SK-N-SH treated with all-trans-retinoic acid at 6 μM for 48 hours (cell line): ENCODE measurements around the gene PAM16.
A peak's percentile ranks its signal among the peaks of the same experiment; 100 is the strongest.

ENCODE experiments used
- ATAC-seq: fragments of 200-7000 bp; cut with Tn5 transposase; 3 replicates; pipeline ENCODE4 v1.9.1; 2020; ENCODE audit warnings: mild to moderate bottlenecking, moderate library complexity
- BACH2 ChIP-seq: fragments of 250-450 bp; sonication (Bioruptor Pico); IDR thresholded peaks from 2 replicates; pipeline ENCODE4 v1.9.0; 2021; ENCODE audit warnings: mild to moderate bottlenecking, borderline replicate concordance
- CREB5 ChIP-seq: fragments of 250-450 bp; sonication (Bioruptor Pico); IDR thresholded peaks from 2 replicates; pipeline ENCODE4 v1.5.1; 2020; ENCODE audit warnings: low read depth, mild to moderate bottlenecking, moderate library complexity
- CSDC2 ChIP-seq: fragments of 250-450 bp; sonication (Bioruptor Pico); IDR thresholded peaks from 2 replicates; pipeline ENCODE4 v1.5.0; 2020; ENCODE audit warnings: mild to moderate bottlenecking, moderate library complexity
- CSRNP3 ChIP-seq: fragments of 250-450 bp; sonication (Bioruptor Pico); IDR thresholded peaks from 2 replicates; pipeline ENCODE4 v1.5.1; 2021; ENCODE audit warnings: mild to moderate bottlenecking, moderate library complexity
- ESRRG ChIP-seq: fragments of 250-450 bp; sonication (Bioruptor Pico); IDR thresholded peaks from 2 replicates; pipeline ENCODE4 v1.6.1; 2021; ENCODE audit warnings: mild to moderate bottlenecking
- GLIS3 ChIP-seq: fragments of 250-450 bp; sonication (Bioruptor Pico); IDR thresholded peaks from 2 replicates; pipeline ENCODE4 v1.5.0; 2020; ENCODE audit warnings: mild to moderate bottlenecking, moderate library complexity
- ISL1 ChIP-seq: fragments of 250-450 bp; sonication (Bioruptor Pico); IDR thresholded peaks from 2 replicates; pipeline ENCODE4 v2.1.2; 2022; ENCODE audit warnings: mild to moderate bottlenecking, moderate library complexity
- POU6F1 ChIP-seq: fragments of 250-450 bp; sonication (Bioruptor Pico); IDR thresholded peaks from 2 replicates; pipeline ENCODE4 v1.8.0; 2021; ENCODE audit warnings: low read depth, mild to moderate bottlenecking, moderate library complexity, borderline replicate concordance
- PPARA ChIP-seq: fragments of 250-450 bp; sonication (Bioruptor Pico); IDR thresholded peaks from 2 replicates; pipeline ENCODE4 v1.5.0; 2020; ENCODE audit warnings: mild to moderate bottlenecking, borderline replicate concordance
- RARB ChIP-seq: fragments of 250-450 bp; sonication (Bioruptor Pico); IDR thresholded peaks from 2 replicates; pipeline ENCODE4 v1.8.0; 2021; ENCODE audit warnings: mild to moderate bottlenecking, moderate library complexity
- SNAI2 ChIP-seq: fragments of 250-450 bp; sonication (Bioruptor Pico); IDR thresholded peaks from 2 replicates; pipeline ENCODE4 v1.5.0; 2020; ENCODE audit warnings: mild to moderate bottlenecking, moderate library complexity
- TCF4 ChIP-seq: fragments of 250-450 bp; sonication (Bioruptor Pico); IDR thresholded peaks from 2 replicates; pipeline ENCODE4 v1.8.0; 2021; ENCODE audit warnings: mild to moderate bottlenecking, moderate library complexity, borderline replicate concordance
- TOX ChIP-seq: fragments of 250-450 bp; sonication (Bioruptor Pico); IDR thresholded peaks from 2 replicates; pipeline ENCODE4 v1.8.0; 2021; ENCODE audit warnings: mild to moderate bottlenecking, moderate library complexity, borderline replicate concordance
- TSHZ2 ChIP-seq: fragments of 250-450 bp; sonication (Bioruptor Pico); IDR thresholded peaks from 2 replicates; pipeline ENCODE4 v1.5.0; 2020; ENCODE audit warnings: mild to moderate bottlenecking, moderate library complexity
- ZFP3 ChIP-seq: fragments of 250-450 bp; sonication (Bioruptor Pico); IDR thresholded peaks from 2 replicates; pipeline ENCODE4 v1.5.0; 2020; ENCODE audit warnings: mild to moderate bottlenecking, moderate library complexity
- ZFP30 ChIP-seq: fragments of 450-650 bp; formaldehyde crosslinking; IDR thresholded peaks from 2 replicates; pipeline ENCODE4 v1.5.0; 2022; ENCODE audit warnings: mild to moderate bottlenecking, moderate library complexity
- ZNF565 ChIP-seq: fragments of 450-650 bp; formaldehyde crosslinking; conservative IDR thresholded peaks from 2 replicates; pipeline ENCODE4 v1.5.0; 2020; ENCODE audit warnings: low read depth, mild to moderate bottlenecking, moderate library complexity
- ZNF70 ChIP-seq: fragments of 450-650 bp; formaldehyde crosslinking; IDR thresholded peaks from 2 replicates; pipeline ENCODE4 v1.5.0; 2020; ENCODE audit warnings: mild to moderate bottlenecking, moderate library complexity
- ZNF8 ChIP-seq: fragments of 450-650 bp; formaldehyde crosslinking; IDR thresholded peaks from 2 replicates; pipeline ENCODE4 v1.5.0; 2020; ENCODE audit warnings: mild to moderate bottlenecking, moderate library complexity

PAM16 gene

GRCh38 chr16:4385066-4385788 is 34.1 kb upstream of the PAM16 start:
- peak; percentile 8 for ATAC-seq
- TF ChIP-seq ZNF565 (CRISPR knock-in tag) (no peak), CREB5 (CRISPR knock-in tag) (no peak), TCF4 (CRISPR knock-in tag) (no peak), ZNF8 (CRISPR knock-in tag) (no peak), ESRRG (no peak), PPARA (no peak), POU6F1 (CRISPR knock-in tag) (no peak), CSDC2 (CRISPR knock-in tag) (no peak), TOX (CRISPR knock-in tag) (no peak), ZNF70 (CRISPR knock-in tag) (no peak), RARB (no peak), TSHZ2 (CRISPR knock-in tag) (no peak), ZFP3 (CRISPR knock-in tag) (no peak), GLIS3 (CRISPR knock-in tag) (no peak), CSRNP3 (CRISPR knock-in tag) (no peak)

GRCh38 chr16:4384509-4384942 is 33.4 kb upstream of the PAM16 start:
- TF ChIP-seq ZFP30 (no peak), ZNF70 (CRISPR knock-in tag) (peak; percentile 13; the same call in 1 of the 2 replicates), ISL1 (CRISPR knock-in tag) (no peak), CREB5 (CRISPR knock-in tag) (no peak), TCF4 (CRISPR knock-in tag) (peak; percentile 71), SNAI2 (no peak), ZNF565 (CRISPR knock-in tag) (no peak), ESRRG (0 out of 2 replicates have a peak, but pooled peaks have one; percentile 51), PPARA (no peak), TSHZ2 (CRISPR knock-in tag) (peak; percentile 55; the same call in 1 of the 2 replicates), BACH2 (CRISPR knock-in tag) (no peak)
- peak; percentile 64 for ATAC-seq
